A549 (cell line): ENCODE data around the gene KCNAB3. TPM values are rescaled to one million over a fixed set of nuclear protein-coding genes. Genes with fewer than 3 reads are reported as not detected.

Experiments used
- ATAC-seq, 2 experiments: fragments of 200-7000 bp in 1 of 2; fragments of >200 bp in 1 of 2; cut with Nextera tagmentation in 1 of 2; cut with Tn5 transposase in 1 of 2; 3 replicates each; pipeline versions ENCODE4 v1.8.0 to v1.9.1; 2018 to 2020; ENCODE audit warnings: mild to moderate bottlenecking in 1 of 2, moderate library complexity in 1 of 2
- CTCF ChIA-PET: fragments of 300-600 bp; sonication (Branson Sonifier 250); formaldehyde crosslinking; extraction: SDS; loops from one replicate; lab custom pipeline; 2021; ENCODE audit warnings: antibody characterized with exemption, inconsistent platforms; lab: Yijun Ruan, JAX
- POLR2A ChIA-PET: fragments of 350-600 bp; formaldehyde crosslinking; extraction: SDS; loops from one replicate; lab custom pipeline; 2021; ENCODE audit warnings: antibody characterized with exemption, inconsistent platforms; lab: Yijun Ruan, JAX
- DNase-seq, 2 experiments: peaks; one replicate each; pipeline versions ENCODE4 v3.0.0 to v3.0.0-alpha.2; 2011 to 2016; ENCODE audit warnings: low read depth in 1 of 2, low spot score in 1 of 2
- FAIRE-seq: peaks from 2 replicates; lab custom pipeline; 2011; peaks lifted over from hg19 to GRCh38; lab: Jason Lieb, UNC
- H3K27ac ChIP-seq, 2 experiments: fragments of >200 bp; sonication (Bioruptor Twin); formaldehyde crosslinking; 3 replicates each; pipeline ENCODE4 v1.5.1; 2016 to 2017
- H3K4me1 ChIP-seq: fragments of >200 bp; sonication (Bioruptor Twin); formaldehyde crosslinking; 3 replicates; pipeline ENCODE4 v1.6.1; 2016
- H3K4me2 ChIP-seq: fragments of >200 bp; sonication (Bioruptor Twin); formaldehyde crosslinking; 3 replicates; pipeline ENCODE4 v1.6.1; 2016
- H3K4me3 ChIP-seq: fragments of >200 bp; sonication (Bioruptor Twin); formaldehyde crosslinking; 3 replicates; pipeline ENCODE4 v1.5.1; 2016
- H3K9me3 ChIP-seq: fragments of >200 bp; sonication (Bioruptor Twin); formaldehyde crosslinking; 3 replicates; pipeline ENCODE4 v1.6.1; 2016
- BHLHE40 ChIP-seq: IDR thresholded peaks from 2 replicates; pipeline ENCODE4 v1.6.1; 2012; ENCODE audit warnings: low read depth, low read length, inconsistent platforms
- CEBPB ChIP-seq, 2 experiments: fragments of >200 bp in 1 of 2; sonication (Bioruptor Twin) in 1 of 2; formaldehyde crosslinking in 1 of 2; IDR thresholded peaks; 2 replicates each; pipeline ENCODE4 v1.6.1; 2012 to 2016
- FOSB ChIP-seq: fragments of 250-450 bp; sonication (Bioruptor Pico); IDR thresholded peaks from 2 replicates; pipeline ENCODE4 v1.5.0; 2020; ENCODE audit warnings: mild to moderate bottlenecking, moderate library complexity
- FOXS1 ChIP-seq: fragments of 250-450 bp; sonication (Bioruptor Pico); IDR thresholded peaks from 2 replicates; pipeline ENCODE4 v1.5.0; 2020; ENCODE audit warnings: mild to moderate bottlenecking, moderate library complexity
- HOXA7 ChIP-seq: fragments of 250-450 bp; sonication (Bioruptor Pico); IDR thresholded peaks from 2 replicates; pipeline ENCODE4 v1.5.0; 2020; ENCODE audit warnings: mild to moderate bottlenecking, moderate library complexity
- HOXB5 ChIP-seq: fragments of 250-450 bp; sonication (Bioruptor Pico); IDR thresholded peaks from 2 replicates; pipeline ENCODE4 v1.5.0; 2020; ENCODE audit warnings: mild to moderate bottlenecking, moderate library complexity
- JUN ChIP-seq, 2 experiments: fragments of >200 bp; sonication (Bioruptor Twin); formaldehyde crosslinking; IDR thresholded peaks; 2 replicates in 1 of 2; 3 replicates in 1 of 2; pipeline ENCODE4 v1.6.1; 2016 to 2017
- KDM5A ChIP-seq: fragments of 200-600 bp; sonication (generic); IDR thresholded peaks from 2 replicates; pipeline ENCODE4 v1.6.1; 2016; ENCODE audit warnings: antibody characterized with exemption, mild to moderate bottlenecking
- MYC ChIP-seq: IDR thresholded peaks from 2 replicates; pipeline ENCODE4 v1.6.1; 2012; ENCODE audit warnings: mild to moderate bottlenecking, inconsistent platforms, low read length, improper control_type of control experiment, borderline replicate concordance
- NFE2L2 ChIP-seq: fragments of 150-350 bp; conservative IDR thresholded peaks from 2 replicates; pipeline ENCODE4 v1.6.1; 2014; ENCODE audit warnings: low read length
- NPAS2 ChIP-seq: fragments of 250-450 bp; sonication (Bioruptor Pico); IDR thresholded peaks from 2 replicates; pipeline ENCODE4 v1.8.0; 2022; ENCODE audit warnings: mild to moderate bottlenecking, moderate library complexity, borderline replicate concordance
- NR3C1 ChIP-seq: fragments of >200 bp; sonication (Bioruptor Twin); formaldehyde crosslinking; IDR thresholded peaks from 3 replicates; pipeline ENCODE4 v1.6.1; 2017
- PHF8 ChIP-seq: fragments of 200-600 bp; sonication (generic); IDR thresholded peaks from 2 replicates; pipeline ENCODE4 v1.6.1; 2016; ENCODE audit warnings: low read depth, mild to moderate bottlenecking, antibody characterized with exemption, moderate library complexity, borderline replicate concordance
- POLR2A ChIP-seq: IDR thresholded peaks from 2 replicates; pipeline ENCODE4 v1.6.1; 2012; ENCODE audit warnings: mild to moderate bottlenecking, low read length
- POLR2AphosphoS2 ChIP-seq: conservative IDR thresholded peaks from 2 replicates; pipeline ENCODE4 v1.6.1; 2012; ENCODE audit warnings: low read length, improper control_type of control experiment, inconsistent platforms
- RAD21 ChIP-seq, 2 experiments: fragments of >200 bp in 1 of 2; sonication (Bioruptor Twin) in 1 of 2; formaldehyde crosslinking in 1 of 2; IDR thresholded peaks in 1 of 2; conservative IDR thresholded peaks in 1 of 2; 2 replicates in 1 of 2; 3 replicates in 1 of 2; pipeline ENCODE4 v1.6.1; 2012 to 2018; ENCODE audit warnings: inconsistent platforms in 1 of 2
- RCOR1 ChIP-seq: fragments of 150-350 bp; IDR thresholded peaks from 2 replicates; pipeline ENCODE4 v1.6.1; 2014; ENCODE audit warnings: antibody characterized with exemption, low read length, low read depth
- REST ChIP-seq: fragments of 200-600 bp; sonication (generic); IDR thresholded peaks from 2 replicates; pipeline ENCODE4 v1.6.1; 2016; ENCODE audit warnings: antibody characterized with exemption, mild to moderate bottlenecking, moderate library complexity
- SREBF2 ChIP-seq: fragments of 450-650 bp; IDR thresholded peaks from 2 replicates; pipeline ENCODE4 v1.6.1; 2014; ENCODE audit warnings: mild to moderate bottlenecking, moderate library complexity
- TP53 ChIP-seq: fragments of 250-450 bp; sonication (Bioruptor Pico); IDR thresholded peaks from 2 replicates; pipeline ENCODE4 v1.5.0; 2021; ENCODE audit warnings: mild to moderate bottlenecking, moderate library complexity
- ZFP36 ChIP-seq: fragments of 450-650 bp; IDR thresholded peaks from 2 replicates; pipeline ENCODE4 v1.6.1; 2014; ENCODE audit warnings: borderline replicate concordance; ENCODE audit not compliant: partially characterized antibody
- WGBS: methylation state at CpG from one replicate; pipeline ENCODE4 v1.1.6; 2017; ENCODE audit errors: missing lambda C conversion rate; 5-methylcytosine and 5-hydroxymethylcytosine counted together
- polyA plus RNA-seq, 4 experiments: library from polyadenylated mRNA; depleted of rRNA in 3 of 4; stranded (reverse); fragments of >200 nt; fragmentation: RNase III in 1 of 4; extraction: RNeasy Plus Mini Kit Qiagen cat#74134 plus additional on column Dnase treatment in 1 of 4; gene quantifications; 2 replicates in 3 of 4; 3 replicates in 1 of 4; pipeline ENCODE4 v1.2.3, GENCODE V29; 2011 to 2017
- TF ChIP-seq, protein P1 (sequence below): fragments of 150-350 bp; IDR thresholded peaks from 2 replicates; pipeline ENCODE4 v1.6.1; 2014; ENCODE audit warnings: low read depth, mild to moderate bottlenecking, low read length
- TF ChIP-seq, protein P2 (sequence below): fragments of >200 bp; sonication (Bioruptor Twin); formaldehyde crosslinking; IDR thresholded peaks from 2 replicates; pipeline ENCODE4 v1.6.1; 2016

KCNAB3 gene
- polyA plus RNA-seq, 2 of the 4 experiments (the other 2 are of a cell fraction), result 2.7 to 3.2 TPM

- FAIRE-seq (no peak), ATAC-seq (no peak), DNase-seq (no peak)
- no peaks in the 10 kb centered on the region for H3K9me3 ChIP-seq
- H3K27ac ChIP-seq, result no peak overlapping the region
- H3K4me1 ChIP-seq, result no peaks in the 10 kb centered on the region
- POLR2A ChIA-PET, result no interaction called here
- no peak overlapping the region for H3K4me2 ChIP-seq
- WGBS, result 91% methylated on average over 6 of the region's 6 CpGs
- CTCF ChIA-PET, result interaction anchor here (0.6 to 33.2 kb wide), 12 partner anchors 8 to 133 kb away, joined by 3 to 470 read pairs (median 4); partner anchors contain the start of gene RNF227
- no peak overlapping the region for H3K4me3 ChIP-seq
- TF ChIP-seq, protein P1, sequence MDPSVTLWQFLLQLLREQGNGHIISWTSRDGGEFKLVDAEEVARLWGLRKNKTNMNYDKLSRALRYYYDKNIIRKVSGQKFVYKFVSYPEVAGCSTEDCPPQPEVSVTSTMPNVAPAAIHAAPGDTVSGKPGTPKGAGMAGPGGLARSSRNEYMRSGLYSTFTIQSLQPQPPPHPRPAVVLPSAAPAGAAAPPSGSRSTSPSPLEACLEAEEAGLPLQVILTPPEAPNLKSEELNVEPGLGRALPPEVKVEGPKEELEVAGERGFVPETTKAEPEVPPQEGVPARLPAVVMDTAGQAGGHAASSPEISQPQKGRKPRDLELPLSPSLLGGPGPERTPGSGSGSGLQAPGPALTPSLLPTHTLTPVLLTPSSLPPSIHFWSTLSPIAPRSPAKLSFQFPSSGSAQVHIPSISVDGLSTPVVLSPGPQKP, result no peak
- TF ChIP-seq FOSB (CRISPR knock-in tag) (no peak), REST (no peak), NPAS2 (CRISPR knock-in tag) (no peak), NR3C1 (no peak), MYC (no peak), SREBF2 (no peak)
Observed at GRCh38 chr17:7940743-7941142, 11.1 kb upstream of the KCNAB3 start.

DNA sequence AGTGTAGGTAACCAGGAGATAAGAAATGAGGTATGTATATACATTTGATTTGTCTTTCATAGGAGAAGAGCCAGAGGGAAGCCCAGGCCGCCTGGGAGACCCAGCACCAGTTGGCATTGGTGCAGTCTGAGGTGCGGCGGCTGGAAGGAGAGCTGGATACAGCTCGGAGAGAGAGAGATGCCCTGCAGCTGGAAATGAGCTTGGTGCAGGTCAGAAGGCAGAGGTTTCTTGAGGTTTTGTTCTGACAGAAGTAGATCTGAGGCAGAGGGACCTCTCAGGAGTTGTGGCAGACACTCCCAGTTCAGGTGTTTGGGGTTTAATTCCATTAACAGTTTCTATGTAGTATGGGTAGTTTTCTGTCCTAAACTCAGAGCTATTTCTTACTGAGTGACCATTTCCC, 10.4 kb upstream of the KCNAB3 start:
- ChIA-PET CTCF (interaction anchor here (0.7 to 33.2 kb wide), 13 partner anchors 8 to 134 kb away, joined by 3 to 470 read pairs (median 5); partner anchors contain the start of gene RNF227), POLR2A (no interaction called here)
- TF ChIP-seq PHF8 (no peak), KDM5A (no peak), RAD21 (conservative IDR thresholded peaks at IDR 0.05 in 1 of 2, IDR thresholded peaks at IDR 0.05 in 1 of 2) (no peak), POLR2AphosphoS2 (no peak), NFE2L2 (no peak), CEBPB (IDR thresholded peaks at IDR 0.05) (no peak), POLR2A (no peak), TP53 (no peak), FOXS1 (CRISPR knock-in tag) (no peak), BHLHE40 (no peak), ZFP36 (no peak), HOXB5 (CRISPR knock-in tag) (no peak), HOXA7 (CRISPR knock-in tag) (no peak), JUN (IDR thresholded peaks at IDR 0.05) (no peak), FOSB (CRISPR knock-in tag) (no peak), RCOR1 (no peak), NR3C1 (no peak)
- TF ChIP-seq, protein P2, sequence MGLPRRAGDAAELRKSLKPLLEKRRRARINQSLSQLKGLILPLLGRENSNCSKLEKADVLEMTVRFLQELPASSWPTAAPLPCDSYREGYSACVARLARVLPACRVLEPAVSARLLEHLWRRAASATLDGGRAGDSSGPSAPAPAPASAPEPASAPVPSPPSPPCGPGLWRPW, result no peak
- TF ChIP-seq, protein P1, result no peak
- H3K9me3 ChIP-seq, result no peaks in the 10 kb centered on the region
- no peak for FAIRE-seq
- 92% methylated on average over 4 of the region's 4 CpGs for WGBS
- H3K4me1 ChIP-seq, result no peaks in the 10 kb centered on the region
- no peak for DNase-seq
- H3K4me3 ChIP-seq, result no peak overlapping the region
- no peak overlapping the region for H3K27ac ChIP-seq
- H3K4me2 ChIP-seq, result no peak overlapping the region
- no peak for ATAC-seq
